Neural cell (in vitro differentiated cells): ENCODE measurements around the gene PLA2G4E. TPM values are rescaled to one million over a fixed set of nuclear protein-coding genes. Genes with fewer than 3 reads are reported as not detected.

Experiments used
- H2AFZ ChIP-seq: fragments of 200-600, 300-800 bp; sonication (generic), shearing (Covaris generic); 2 replicates; pipeline ENCODE4 v1.6.0; 2014; ENCODE audit warnings: low read depth, mild to moderate bottlenecking, antibody characterized with exemption, low read length, moderate library complexity
- H3F3A ChIP-seq: fragments of 200-600 bp; shearing (Covaris generic); 2 replicates; pipeline ENCODE4 v1.6.1; 2016; ENCODE audit warnings: mild to moderate bottlenecking, moderate library complexity, mixed read lengths, antibody characterized with exemption, low read length; ENCODE audit not compliant: insufficient read depth, poor library complexity, severe bottlenecking
- H3K27ac ChIP-seq: fragments of 200-600, 300-800 bp; sonication (generic), shearing (Covaris generic); 2 replicates; pipeline ENCODE4 v1.5.1; 2014; ENCODE audit warnings: mild to moderate bottlenecking, low read length, moderate library complexity
- H3K27me3 ChIP-seq: fragments of 300-800, 200-600 bp; sonication (generic), shearing (Covaris generic); 2 replicates; pipeline ENCODE4 v1.6.0; 2014; ENCODE audit warnings: mild to moderate bottlenecking, low read depth, low read length, moderate library complexity; ENCODE audit not compliant: insufficient read depth
- H3K36me3 ChIP-seq: fragments of 300-800, 200-600 bp; sonication (generic), shearing (Covaris generic); 2 replicates; pipeline ENCODE4 v1.5.1; 2014; ENCODE audit warnings: mild to moderate bottlenecking, antibody characterized with exemption, low read length, moderate library complexity; ENCODE audit not compliant: insufficient read depth
- H3K4me2 ChIP-seq: fragments of 300-800, 200-600 bp; sonication (generic), shearing (Covaris generic); 2 replicates; pipeline ENCODE4 v1.6.0; 2014; ENCODE audit warnings: mild to moderate bottlenecking, low read length
- H3K4me3 ChIP-seq: fragments of 300-800, 200-600 bp; sonication (generic), shearing (Covaris generic); 2 replicates; pipeline ENCODE4 v1.5.1; 2014; ENCODE audit warnings: mild to moderate bottlenecking, low read length, moderate library complexity
- H3K79me2 ChIP-seq: fragments of 200-600 bp; shearing (Covaris generic); replicated peaks from 2 replicates; pipeline ENCODE4 v1.6.0; 2014; ENCODE audit warnings: mild to moderate bottlenecking, low read length, moderate library complexity; ENCODE audit not compliant: insufficient read depth
- H3K9ac ChIP-seq: fragments of 300-800, 200-600 bp; sonication (generic), shearing (Covaris generic); 2 replicates; pipeline ENCODE4 v1.6.1; 2016; ENCODE audit warnings: mild to moderate bottlenecking, low read length, mixed read lengths
- H3K9me2 ChIP-seq: fragments of 200-600 bp; shearing (Covaris generic); 2 replicates; pipeline ENCODE4 v1.6.1; 2016; ENCODE audit warnings: mild to moderate bottlenecking, low read length, mixed read lengths; ENCODE audit not compliant: insufficient read depth
- H3K9me3 ChIP-seq: fragments of 200-600, 300-800 bp; sonication (generic), shearing (Covaris generic); 2 replicates; pipeline ENCODE4 v1.6.1; 2016; ENCODE audit warnings: mild to moderate bottlenecking, mixed run types, low read length, moderate library complexity, mixed read lengths
- H4K20me1 ChIP-seq: fragments of 200-600 bp; shearing (Covaris generic); 2 replicates; pipeline ENCODE4 v1.6.1; 2016; ENCODE audit warnings: mild to moderate bottlenecking, mixed run types; ENCODE audit not compliant: insufficient read depth
- EP300 ChIP-seq: fragments of 450-650 bp; conservative IDR thresholded peaks from 2 replicates; pipeline ENCODE4 v1.6.1; 2014; ENCODE audit warnings: antibody characterized with exemption, mild to moderate bottlenecking, moderate library complexity; ENCODE audit not compliant: poor library complexity, severe bottlenecking
- EZH2 ChIP-seq: fragments of 200-600, 300-800 bp; shearing (Covaris generic), sonication (generic); IDR thresholded peaks from 2 replicates; pipeline ENCODE4 v1.6.1; 2014; ENCODE audit warnings: antibody characterized with exemption, low read length, borderline replicate concordance, mild to moderate bottlenecking; ENCODE audit not compliant: insufficient read depth, poor library complexity, severe bottlenecking
- MXI1 ChIP-seq: fragments of 450-650 bp; conservative IDR thresholded peaks from 2 replicates; pipeline ENCODE4 v1.6.1; 2014; ENCODE audit warnings: antibody characterized with exemption, mild to moderate bottlenecking; ENCODE audit not compliant: poor library complexity, severe bottlenecking
- POLR2AphosphoS5 ChIP-seq: IDR thresholded peaks from 2 replicates; pipeline ENCODE4 v1.6.1; 2012
- RAD21 ChIP-seq: fragments of 450-650 bp; conservative IDR thresholded peaks from 2 replicates; pipeline ENCODE4 v1.6.1; 2014; ENCODE audit warnings: antibody characterized with exemption, mild to moderate bottlenecking, moderate library complexity
- SMC3 ChIP-seq: fragments of 450-650 bp; conservative IDR thresholded peaks from 2 replicates; pipeline ENCODE4 v1.6.1; 2014; ENCODE audit warnings: antibody characterized with exemption, mild to moderate bottlenecking, moderate library complexity; ENCODE audit not compliant: poor library complexity
- TAF1 ChIP-seq: IDR thresholded peaks from 2 replicates; pipeline ENCODE4 v1.6.1; 2012; ENCODE audit warnings: low read depth
- polyA plus RNA-seq: library from polyadenylated mRNA; depleted of rRNA; stranded (reverse); fragments of >200 nt; gene quantifications from 2 replicates; pipeline ENCODE4 v1.2.3, GENCODE V29; 2014
- TF ChIP-seq, protein P1 (sequence below): IDR thresholded peaks from 2 replicates; pipeline ENCODE4 v1.6.1; 2012; ENCODE audit warnings: borderline replicate concordance
- TF ChIP-seq, protein P2 (sequence below): fragments of 450-650 bp; IDR thresholded peaks from 2 replicates; pipeline ENCODE4 v1.5.1; 2014; ENCODE audit warnings: antibody characterized with exemption, mild to moderate bottlenecking, moderate library complexity; ENCODE audit not compliant: poor library complexity, severe bottlenecking

Gene PLA2G4E
- polyA plus RNA-seq, 1 donor from 2014 or later, result not detected

DNA sequence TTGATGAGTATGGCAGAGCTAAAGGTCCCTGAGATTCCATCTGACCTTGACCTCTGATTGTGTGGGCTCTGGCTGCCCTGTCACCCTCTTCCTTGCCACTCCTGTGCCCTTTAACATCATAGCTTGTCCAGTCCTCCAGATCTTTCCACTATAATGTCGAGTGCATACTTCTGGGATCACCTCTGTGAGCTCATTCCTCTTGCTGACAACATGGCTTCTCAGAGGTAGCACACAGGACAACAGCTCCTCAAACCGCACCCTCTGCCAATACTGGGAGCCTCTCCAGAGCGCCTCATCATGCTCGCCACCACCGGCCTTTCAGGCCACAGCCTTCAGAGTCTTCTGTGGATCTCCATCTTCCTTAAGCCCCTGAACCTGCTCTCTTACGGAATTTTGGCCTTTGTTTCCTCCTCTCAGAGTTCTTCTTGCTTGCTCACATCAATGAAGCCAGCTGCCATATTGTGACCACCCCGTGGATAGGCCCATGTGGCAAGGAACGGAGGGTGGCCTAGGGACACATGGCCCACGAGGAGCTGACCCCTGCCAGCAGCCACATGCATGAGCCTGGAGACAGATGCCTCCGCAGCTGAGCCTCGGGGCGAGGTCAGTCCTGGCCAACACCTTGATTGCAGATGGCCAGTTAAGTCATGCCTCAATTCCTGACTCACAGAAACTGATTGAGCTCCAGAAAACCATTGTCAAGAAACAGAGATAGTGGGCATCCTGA lies 42.4 kb upstream of the PLA2G4E start:
- no peak overlapping the region for H3K9ac ChIP-seq
- no peaks in the 10 kb centered on the region for H3F3A ChIP-seq
- H3K9me3 ChIP-seq, result no peaks in the 10 kb centered on the region
- no peaks in the 10 kb centered on the region for H3K27me3 ChIP-seq
- no peaks in the 10 kb centered on the region for H3K79me2 ChIP-seq
- no peaks in the 10 kb centered on the region for H3K9me2 ChIP-seq
- H3K4me3 ChIP-seq, result no peak overlapping the region
- TF ChIP-seq RAD21 (no peak), SMC3 (no peak), EP300 (no peak), MXI1 (no peak), POLR2AphosphoS5 (no peak), EZH2 (no peak), TAF1 (no peak)
- TF ChIP-seq, protein P1, sequence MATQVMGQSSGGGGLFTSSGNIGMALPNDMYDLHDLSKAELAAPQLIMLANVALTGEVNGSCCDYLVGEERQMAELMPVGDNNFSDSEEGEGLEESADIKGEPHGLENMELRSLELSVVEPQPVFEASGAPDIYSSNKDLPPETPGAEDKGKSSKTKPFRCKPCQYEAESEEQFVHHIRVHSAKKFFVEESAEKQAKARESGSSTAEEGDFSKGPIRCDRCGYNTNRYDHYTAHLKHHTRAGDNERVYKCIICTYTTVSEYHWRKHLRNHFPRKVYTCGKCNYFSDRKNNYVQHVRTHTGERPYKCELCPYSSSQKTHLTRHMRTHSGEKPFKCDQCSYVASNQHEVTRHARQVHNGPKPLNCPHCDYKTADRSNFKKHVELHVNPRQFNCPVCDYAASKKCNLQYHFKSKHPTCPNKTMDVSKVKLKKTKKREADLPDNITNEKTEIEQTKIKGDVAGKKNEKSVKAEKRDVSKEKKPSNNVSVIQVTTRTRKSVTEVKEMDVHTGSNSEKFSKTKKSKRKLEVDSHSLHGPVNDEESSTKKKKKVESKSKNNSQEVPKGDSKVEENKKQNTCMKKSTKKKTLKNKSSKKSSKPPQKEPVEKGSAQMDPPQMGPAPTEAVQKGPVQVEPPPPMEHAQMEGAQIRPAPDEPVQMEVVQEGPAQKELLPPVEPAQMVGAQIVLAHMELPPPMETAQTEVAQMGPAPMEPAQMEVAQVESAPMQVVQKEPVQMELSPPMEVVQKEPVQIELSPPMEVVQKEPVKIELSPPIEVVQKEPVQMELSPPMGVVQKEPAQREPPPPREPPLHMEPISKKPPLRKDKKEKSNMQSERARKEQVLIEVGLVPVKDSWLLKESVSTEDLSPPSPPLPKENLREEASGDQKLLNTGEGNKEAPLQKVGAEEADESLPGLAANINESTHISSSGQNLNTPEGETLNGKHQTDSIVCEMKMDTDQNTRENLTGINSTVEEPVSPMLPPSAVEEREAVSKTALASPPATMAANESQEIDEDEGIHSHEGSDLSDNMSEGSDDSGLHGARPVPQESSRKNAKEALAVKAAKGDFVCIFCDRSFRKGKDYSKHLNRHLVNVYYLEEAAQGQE, result no peak
- TF ChIP-seq, protein P2, sequence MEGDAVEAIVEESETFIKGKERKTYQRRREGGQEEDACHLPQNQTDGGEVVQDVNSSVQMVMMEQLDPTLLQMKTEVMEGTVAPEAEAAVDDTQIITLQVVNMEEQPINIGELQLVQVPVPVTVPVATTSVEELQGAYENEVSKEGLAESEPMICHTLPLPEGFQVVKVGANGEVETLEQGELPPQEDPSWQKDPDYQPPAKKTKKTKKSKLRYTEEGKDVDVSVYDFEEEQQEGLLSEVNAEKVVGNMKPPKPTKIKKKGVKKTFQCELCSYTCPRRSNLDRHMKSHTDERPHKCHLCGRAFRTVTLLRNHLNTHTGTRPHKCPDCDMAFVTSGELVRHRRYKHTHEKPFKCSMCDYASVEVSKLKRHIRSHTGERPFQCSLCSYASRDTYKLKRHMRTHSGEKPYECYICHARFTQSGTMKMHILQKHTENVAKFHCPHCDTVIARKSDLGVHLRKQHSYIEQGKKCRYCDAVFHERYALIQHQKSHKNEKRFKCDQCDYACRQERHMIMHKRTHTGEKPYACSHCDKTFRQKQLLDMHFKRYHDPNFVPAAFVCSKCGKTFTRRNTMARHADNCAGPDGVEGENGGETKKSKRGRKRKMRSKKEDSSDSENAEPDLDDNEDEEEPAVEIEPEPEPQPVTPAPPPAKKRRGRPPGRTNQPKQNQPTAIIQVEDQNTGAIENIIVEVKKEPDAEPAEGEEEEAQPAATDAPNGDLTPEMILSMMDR, result no peak
- no peaks in the 10 kb centered on the region for H4K20me1 ChIP-seq
- H3K36me3 ChIP-seq, result no peaks in the 10 kb centered on the region
- no peak overlapping the region for H2AFZ ChIP-seq
- H3K27ac ChIP-seq, result no peak overlapping the region
- H3K4me2 ChIP-seq, result no peak overlapping the region

DNA sequence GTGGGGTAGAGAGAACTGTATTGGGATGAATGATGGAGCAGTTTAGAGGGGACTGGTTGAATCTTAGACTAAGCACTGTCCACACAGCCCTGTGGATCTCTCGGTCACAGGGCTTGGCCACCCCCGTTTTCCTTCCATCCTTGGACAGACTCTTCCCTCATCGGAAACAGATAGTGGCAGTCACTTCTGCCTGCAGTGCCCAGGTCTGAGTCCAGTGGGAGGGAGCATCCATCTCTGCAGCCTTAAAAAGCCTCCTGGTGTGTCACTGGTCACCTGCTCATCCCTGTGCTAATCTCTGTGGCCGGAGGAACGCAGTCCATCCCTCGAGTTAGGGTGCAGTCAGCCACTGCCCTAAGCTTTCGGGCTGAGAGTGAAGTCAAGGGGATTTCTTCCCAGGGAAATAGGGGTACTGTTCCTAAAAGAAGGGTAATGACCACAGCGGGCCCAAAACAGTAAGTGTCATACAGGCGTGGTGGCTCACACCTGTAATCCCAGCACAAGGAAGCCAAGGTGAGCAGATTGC lies 41.5 kb upstream of the PLA2G4E start:
- TF ChIP-seq TAF1, result no peak
- Histone ChIP-seq H3K4me3 (no peak overlapping the region), H2AFZ (no peak overlapping the region), H3K79me2 (no peaks in the 10 kb centered on the region), H3K36me3 (no peaks in the 10 kb centered on the region), H3K27ac (no peak overlapping the region), H3K9me3 (no peaks in the 10 kb centered on the region), H3K9me2 (no peaks in the 10 kb centered on the region), H3K27me3 (no peaks in the 10 kb centered on the region), H3F3A (no peaks in the 10 kb centered on the region), H3K9ac (no peak overlapping the region), H4K20me1 (no peaks in the 10 kb centered on the region), H3K4me2 (no peak overlapping the region)
